Lower leg skin (tissue), 4 donors: ENCODE results near the gene BFAR. TPM values are rescaled to one million over a fixed set of nuclear protein-coding genes. Genes with fewer than 3 reads are reported as not detected.
"Not testable (repeated sequence)": the region's sequence is repeated elsewhere in the genome, so short reads cannot be mapped to it uniquely, and the experiment has no call there.

ENCODE experiments used
- DNase-seq, 2 donors: peaks; one replicate each; pipeline ENCODE4 v3.0.0-alpha.2; 2019; ENCODE audit warnings: low spot score in 2 of 2
- H3K4me3 ChIP-seq: fragments of 200-600 bp; sonication (generic); 2 replicates; pipeline ENCODE4 v1.5.1; 2017; ENCODE audit warnings: mild to moderate bottlenecking, low read depth; ENCODE audit not compliant: poor library complexity, severe bottlenecking
- POLR2A ChIP-seq, 2 donors: fragments of 450-650 bp; IDR thresholded peaks; one replicate each; pipeline ENCODE4 v1.6.1; 2016 to 2017; ENCODE audit warnings: antibody characterized with exemption in 2 of 2, mild to moderate bottlenecking in 1 of 2, moderate library complexity in 1 of 2
- WGBS, 2 donors: methylation state at CpG; one replicate each; pipeline ENCODE4 v1.1.5; 2018; 5-methylcytosine and 5-hydroxymethylcytosine counted together
- intact Hi-C: fragments of 100-400 bp; cut with DNase I; formaldehyde crosslinking; loops from one replicate; pipeline ENCODE4 v1.15.0; 2023; ENCODE audit warnings: low total_unique reads
- total RNA-seq, 4 donors: library from RNA; depleted of rRNA; stranded (reverse); fragments of >200 nt; gene quantifications; one replicate each; pipeline ENCODE4 v1.1.0, GENCODE V29; 2016
- TF ChIP-seq, protein P1 (sequence below), 3 donors: fragments of 450-650 bp; IDR thresholded peaks; one replicate each; pipeline ENCODE4 v1.5.1; 2016; ENCODE audit warnings: antibody characterized with exemption in 3 of 3, mild to moderate bottlenecking in 3 of 3, moderate library complexity in 2 of 3

Gene BFAR
- total RNA-seq, 4 donors from 2014 or later = 37.6 to 64.2 (median 53.6) TPM

DNA sequence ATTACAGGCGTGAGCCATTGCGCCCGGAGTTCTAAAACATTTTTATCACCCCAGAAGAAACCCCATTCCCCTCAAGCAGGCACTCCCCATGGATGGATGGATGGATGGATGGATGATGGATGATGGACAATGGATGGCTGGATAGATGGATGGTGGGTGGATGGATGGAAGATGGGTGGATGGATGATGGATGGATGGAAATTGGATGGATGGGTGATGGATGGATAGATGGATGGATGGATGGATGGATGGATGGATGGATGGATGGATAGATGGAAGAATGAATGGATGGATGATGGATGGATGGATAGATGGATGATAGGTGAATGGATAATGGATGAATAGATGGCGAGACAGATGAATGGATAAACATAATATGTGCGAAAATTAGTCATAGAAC, 44.9 kb downstream of the BFAR start:
- WGBS, 2 donors = 95 to 97% methylated on average over 5 of the region's 5 CpGs
- no peak for TF ChIP-seq POLR2A (IDR thresholded peaks at IDR 0.05)
- TF ChIP-seq, protein P1, sequence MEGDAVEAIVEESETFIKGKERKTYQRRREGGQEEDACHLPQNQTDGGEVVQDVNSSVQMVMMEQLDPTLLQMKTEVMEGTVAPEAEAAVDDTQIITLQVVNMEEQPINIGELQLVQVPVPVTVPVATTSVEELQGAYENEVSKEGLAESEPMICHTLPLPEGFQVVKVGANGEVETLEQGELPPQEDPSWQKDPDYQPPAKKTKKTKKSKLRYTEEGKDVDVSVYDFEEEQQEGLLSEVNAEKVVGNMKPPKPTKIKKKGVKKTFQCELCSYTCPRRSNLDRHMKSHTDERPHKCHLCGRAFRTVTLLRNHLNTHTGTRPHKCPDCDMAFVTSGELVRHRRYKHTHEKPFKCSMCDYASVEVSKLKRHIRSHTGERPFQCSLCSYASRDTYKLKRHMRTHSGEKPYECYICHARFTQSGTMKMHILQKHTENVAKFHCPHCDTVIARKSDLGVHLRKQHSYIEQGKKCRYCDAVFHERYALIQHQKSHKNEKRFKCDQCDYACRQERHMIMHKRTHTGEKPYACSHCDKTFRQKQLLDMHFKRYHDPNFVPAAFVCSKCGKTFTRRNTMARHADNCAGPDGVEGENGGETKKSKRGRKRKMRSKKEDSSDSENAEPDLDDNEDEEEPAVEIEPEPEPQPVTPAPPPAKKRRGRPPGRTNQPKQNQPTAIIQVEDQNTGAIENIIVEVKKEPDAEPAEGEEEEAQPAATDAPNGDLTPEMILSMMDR (IDR thresholded peaks at IDR 0.05) = no peak
- intact Hi-C loops = no loop called here
- H3K4me3 ChIP-seq = no peak overlapping the region
- no peak for DNase-seq

DNA sequence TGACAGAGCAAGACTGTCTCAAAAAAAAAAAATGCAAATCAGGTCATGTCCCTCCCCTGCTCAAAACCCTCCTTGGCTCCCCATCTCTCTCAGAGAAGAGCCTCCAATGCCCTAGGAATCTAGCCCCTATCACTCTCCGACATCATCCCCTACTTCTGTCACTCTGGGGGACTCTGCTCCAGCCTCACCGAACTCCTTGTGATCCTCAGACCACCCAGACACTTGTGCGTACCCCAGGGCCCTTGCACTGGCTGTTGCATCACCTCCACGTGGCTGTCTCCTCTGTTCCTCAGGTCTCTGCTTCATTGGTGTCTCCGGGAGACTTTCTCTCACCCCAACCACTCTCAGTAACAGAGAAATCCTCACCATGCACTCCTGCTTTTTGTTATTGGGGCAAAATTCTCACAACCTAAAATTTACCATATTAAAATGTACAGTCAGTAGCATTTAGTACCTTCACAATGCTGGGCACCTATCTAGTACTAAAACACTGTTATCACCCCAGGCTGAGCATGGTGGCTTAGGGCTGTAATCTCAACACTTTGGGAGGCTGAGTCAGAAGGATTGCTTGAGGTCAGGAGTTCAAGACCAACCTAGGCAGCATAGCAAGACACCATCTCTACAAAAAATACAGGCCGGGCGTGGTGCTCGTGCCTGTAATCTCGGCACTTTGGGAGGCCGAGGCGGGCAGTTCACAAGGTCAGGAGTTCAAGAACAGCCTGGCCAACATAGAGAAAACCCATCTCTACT, 46.2 kb downstream of the BFAR start:
- no peak for DNase-seq
- no peak overlapping the region for H3K4me3 ChIP-seq
- intact Hi-C loops = no loop called here
- no peak for TF ChIP-seq POLR2A (IDR thresholded peaks at IDR 0.05)
- TF ChIP-seq, protein P1 (IDR thresholded peaks at IDR 0.05) = no peak
- 80 to 87% methylated on average over 11 of the region's 11 CpGs for WGBS, 2 donors

DNA sequence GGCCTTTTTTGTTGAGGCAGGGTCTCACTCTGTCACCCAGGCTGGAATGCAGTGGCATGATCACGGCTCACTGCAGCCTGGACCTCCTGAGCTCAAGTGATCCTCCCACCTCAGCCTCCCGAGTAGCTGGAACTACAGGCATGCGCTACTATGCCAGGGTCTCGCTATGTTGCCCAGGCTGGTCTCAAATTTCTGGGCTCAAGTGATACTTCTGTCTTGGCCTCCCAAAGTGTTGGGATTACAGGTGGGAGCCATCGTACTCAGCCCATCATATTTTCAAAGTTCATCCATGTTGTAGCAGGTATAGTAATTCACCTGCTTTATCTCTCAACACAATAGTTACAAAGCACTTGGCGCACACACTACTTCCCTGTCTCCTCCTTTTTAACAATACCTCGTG, 47.6 kb downstream of the BFAR start:
- DNase-seq, intact Hi-C loops, H3K4me3 ChIP-seq: not testable (repeated sequence)
- 87 to 93% methylated on average over 7 of the region's 7 CpGs for WGBS, 2 donors

DNA sequence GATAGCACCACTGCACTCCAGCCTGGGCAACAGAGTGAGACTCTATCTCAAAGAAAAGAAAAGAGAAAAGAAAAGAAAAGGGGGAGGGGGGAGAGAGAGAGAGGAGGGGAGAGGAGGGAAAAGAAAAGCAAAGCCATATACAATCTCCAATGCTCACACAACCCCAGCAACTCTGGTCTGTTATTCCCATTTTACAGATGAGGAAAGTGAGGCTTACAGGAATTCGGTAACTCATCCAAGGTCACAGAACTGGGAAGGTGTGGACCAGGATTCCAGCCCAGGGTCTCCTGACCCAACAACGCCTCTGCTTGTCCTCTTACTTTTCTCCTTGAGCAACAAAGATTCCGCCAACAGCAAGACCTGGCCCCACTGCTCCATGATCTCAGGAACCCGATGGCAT, 48.4 kb downstream of the BFAR start:
- DNase-seq = no peak
- intact Hi-C loops = no loop called here
- WGBS, 2 donors = 92 to 97% methylated on average over 4 of the region's 4 CpGs
- H3K4me3 ChIP-seq = no peak overlapping the region
- TF ChIP-seq, protein P1 (IDR thresholded peaks at IDR 0.05) = no peak
- TF ChIP-seq POLR2A (IDR thresholded peaks at IDR 0.05) = no peak

DNA sequence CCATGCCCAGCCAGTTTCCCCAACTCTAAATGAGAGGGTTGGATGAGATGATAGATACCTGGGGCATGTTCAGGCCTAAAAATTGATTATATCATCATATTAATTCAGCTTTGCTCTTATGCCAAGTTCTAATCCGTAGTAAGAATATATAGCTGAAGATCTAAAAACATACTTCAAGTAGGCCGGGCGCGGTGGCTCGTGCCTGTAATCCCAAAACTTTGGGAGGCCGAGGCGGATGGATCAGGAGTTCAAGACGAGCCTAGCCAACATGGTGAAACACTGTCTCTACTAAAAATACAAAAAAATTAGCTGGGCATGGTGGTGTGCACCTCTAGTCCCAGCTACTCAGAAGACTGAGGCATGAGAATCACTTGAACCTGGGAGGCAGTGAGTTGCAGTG, 49.4 kb downstream of the BFAR start:
- no peak for DNase-seq
- 60 to 62% methylated on average over 8 of the region's 8 CpGs for WGBS, 2 donors
- TF ChIP-seq, protein P1 (IDR thresholded peaks at IDR 0.05) = no peak
- no peak for TF ChIP-seq POLR2A (IDR thresholded peaks at IDR 0.05)

DNA sequence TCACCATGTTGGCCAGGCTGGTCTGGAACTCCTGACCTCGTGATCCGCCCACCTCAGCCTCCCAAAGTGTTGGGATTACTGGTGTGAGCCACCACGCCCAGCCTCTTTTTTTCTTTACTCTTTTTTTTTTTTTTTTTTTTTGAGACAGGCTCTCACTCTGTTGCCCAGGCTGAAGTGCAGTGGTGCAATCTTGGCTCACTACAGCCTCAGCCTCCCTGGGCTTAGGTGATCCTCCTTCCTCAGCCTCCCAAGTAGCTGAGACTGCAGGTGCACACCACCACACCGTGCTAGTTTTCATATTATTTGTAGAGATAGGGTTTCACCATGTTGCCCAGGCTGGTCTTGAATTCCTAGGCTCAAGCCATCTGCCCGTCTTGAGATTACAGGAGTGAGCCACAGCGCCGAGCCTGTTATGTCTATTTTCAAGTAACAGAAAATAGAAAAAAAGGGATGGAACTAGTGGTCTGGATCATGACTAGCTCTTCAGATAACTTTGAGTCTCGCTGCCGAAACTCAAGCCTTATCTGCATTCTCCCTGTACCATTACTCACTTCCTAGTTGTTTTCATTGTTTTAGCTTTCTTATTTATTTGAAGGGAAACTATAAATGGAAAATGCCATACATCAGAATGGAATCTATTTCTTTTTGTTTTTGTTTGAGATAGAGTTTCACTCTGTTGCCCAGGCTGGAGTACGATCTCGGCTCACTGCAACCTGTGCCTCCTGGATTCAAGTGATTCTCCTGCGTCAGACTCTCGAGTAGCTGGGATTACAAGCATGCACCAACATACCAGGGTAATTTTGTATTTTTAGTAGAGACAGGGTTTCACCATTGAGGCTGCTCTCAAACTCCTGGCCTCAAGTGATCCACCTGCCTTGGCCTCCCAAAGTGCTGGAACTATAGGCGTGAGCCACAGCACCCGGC, 53.4 kb downstream of the BFAR start:
- DNase-seq, H3K4me3 ChIP-seq, intact Hi-C loops: not testable (repeated sequence)
- WGBS, 2 donors = 83 to 85% methylated on average over 15 of the region's 15 CpGs

More for the DNA sequence above, 49.4 kb downstream of the BFAR start:
- intact Hi-C loops = no loop called here
- H3K4me3 ChIP-seq = no peak overlapping the region

DNA sequence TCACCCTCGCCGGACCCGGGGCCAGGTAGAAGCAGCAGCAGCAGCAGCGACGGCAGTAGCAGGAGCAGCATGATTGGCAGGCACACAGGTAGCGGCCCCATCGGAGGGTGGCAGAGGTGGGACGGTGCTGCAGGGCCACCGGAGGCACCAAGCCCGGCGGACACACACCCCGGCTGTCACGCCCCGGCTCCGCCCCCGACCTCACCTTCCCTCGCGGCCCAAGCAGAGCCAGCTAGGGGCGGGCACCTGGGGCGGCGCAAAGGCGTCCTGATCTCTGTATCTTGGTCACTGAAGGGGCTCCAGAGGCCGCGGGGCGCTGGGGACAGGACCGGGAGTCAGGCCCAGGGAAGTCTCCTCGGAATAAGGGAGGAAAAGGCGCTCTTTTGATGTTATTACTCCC, 61.4 kb downstream of the BFAR start, which contains the start of gene PLA2G10:
Gene PLA2G10 (minus strand): TSS at position 180 of the 400 bp plus-strand sequence. CDS start 79 bp downstream, at position 101.
- intact Hi-C loops, DNase-seq, H3K4me3 ChIP-seq: not testable (repeated sequence)
- no CpG with 5 or more reads among the region's 28 CpGs for WGBS, 2 donors

DNA sequence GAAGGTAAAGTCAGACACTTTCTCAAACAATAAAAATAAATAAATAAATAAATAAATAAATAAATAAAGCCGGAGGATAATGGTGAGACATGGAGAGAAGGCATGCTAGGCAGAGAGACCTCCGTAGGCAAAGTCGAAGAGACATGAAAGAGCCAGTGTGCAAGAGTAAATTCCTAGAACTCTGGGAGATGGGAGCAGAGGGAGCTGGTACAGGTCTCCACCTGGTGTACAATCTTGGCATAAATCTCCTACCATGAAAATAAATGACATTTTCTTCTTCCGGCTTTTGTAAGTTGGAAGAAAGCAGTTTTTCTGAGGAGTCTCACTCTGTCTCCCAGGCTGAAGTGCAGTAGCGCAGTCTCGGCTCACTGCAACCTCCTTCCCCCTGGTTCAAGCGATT, 69.1 kb downstream of the BFAR start:
- WGBS, 2 donors = 52% methylated on average over 3 of the region's 7 CpGs; no CpG with 5 or more reads in 1 of the 2 donors
- H3K4me3 ChIP-seq, intact Hi-C loops, DNase-seq: not testable (repeated sequence)

DNA sequence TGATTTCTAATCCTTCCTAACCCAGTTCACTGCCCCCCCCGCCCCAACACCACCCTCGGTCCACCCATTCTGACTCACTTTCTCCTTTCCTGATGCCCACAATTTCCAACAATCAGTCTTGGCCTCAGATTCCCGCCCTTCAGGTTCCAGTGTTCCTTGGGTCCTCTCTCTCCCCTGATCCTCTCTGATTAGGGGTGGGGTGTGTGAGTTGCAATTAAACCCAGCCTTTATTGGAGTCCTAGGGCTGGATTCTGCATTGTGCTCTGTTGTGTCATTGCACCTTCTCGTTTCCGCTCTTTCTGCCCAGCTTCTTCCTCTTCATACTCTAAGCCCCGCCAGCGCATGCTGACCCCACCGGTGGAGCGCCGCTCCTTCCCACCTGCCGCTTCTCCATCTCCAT, 69.9 kb downstream of the BFAR start:
- DNase-seq, intact Hi-C loops, H3K4me3 ChIP-seq: not testable (repeated sequence)
- WGBS, 2 donors = no CpG with 5 or more reads among the region's 11 CpGs
